ENCODE data around the gene ZNF444.

- TF ChIP-seq CTCF (IDR thresholded peaks at IDR 0.05), result no peak
- TF ChIP-seq POLR2AphosphoS5 (IDR thresholded peaks at IDR 0.05), result peak; percentile 51 to 85 (median 80)
- peak in 1 of 2 donors; percentile 22 for TF ChIP-seq POLR2A (IDR thresholded peaks at IDR 0.05)
- peak in 1 of 4 donors; percentile 5 for TF ChIP-seq EP300 (IDR thresholded peaks at IDR 0.05)
Observed at GRCh38 chr19:56121180-56122167, 19.6 kb upstream of the ZNF444 start, which contains the start of gene ZNF787.

All from sigmoid colon (tissue), 4 donors.